Liver (tissue), 9 donors: ENCODE results near the gene SNX14. TPM values are rescaled to one million over a fixed set of nuclear protein-coding genes. Genes with fewer than 3 reads are reported as not detected.

ENCODE experiments used
- DNase-seq: peaks from one replicate; pipeline ENCODE4 v3.0.0-alpha.2; 2017; ENCODE audit warnings: low spot score
- H3K27ac ChIP-seq, 2 donors: one replicate each; pipeline ENCODE4 v1.7.0; 2013; ENCODE audit warnings: inconsistent platforms in 2 of 2, low read length in 2 of 2, control low read depth in 1 of 2, low read depth in 1 of 2, mild to moderate bottlenecking in 1 of 2
- H3K27me3 ChIP-seq, 4 donors: one replicate each; pipeline versions ENCODE4 v1.6.1 to v1.7.0; 2013; ENCODE audit warnings: low read length in 3 of 4, inconsistent platforms in 1 of 4, mild to moderate bottlenecking in 1 of 4, moderate library complexity in 1 of 4; ENCODE audit not compliant: control insufficient read depth in 4 of 4, insufficient read depth in 4 of 4
- H3K36me3 ChIP-seq, 4 donors: one replicate each; pipeline versions ENCODE4 v1.6.1 to v1.7.0; 2013; ENCODE audit warnings: low read length in 3 of 4, mild to moderate bottlenecking in 3 of 4, low read depth in 1 of 4, moderate library complexity in 1 of 4; ENCODE audit not compliant: control insufficient read depth in 4 of 4, insufficient read depth in 3 of 4
- H3K4me1 ChIP-seq, 4 donors: one replicate each; pipeline versions ENCODE4 v1.6.1 to v1.7.0; 2013; ENCODE audit warnings: low read length in 3 of 4, mild to moderate bottlenecking in 3 of 4, moderate library complexity in 1 of 4; ENCODE audit not compliant: control insufficient read depth in 4 of 4, insufficient read depth in 4 of 4
- H3K4me3 ChIP-seq, 3 donors: one replicate each; pipeline versions ENCODE4 v1.6.1 to v1.7.0; 2013; ENCODE audit warnings: low read length in 3 of 3, control low read depth in 1 of 3, low read depth in 1 of 3, mild to moderate bottlenecking in 1 of 3
- H3K9ac ChIP-seq, 2 donors: one replicate each; pipeline ENCODE4 v1.7.0; 2013; ENCODE audit warnings: low read length in 2 of 2, mild to moderate bottlenecking in 2 of 2, moderate library complexity in 2 of 2, control low read depth in 1 of 2, low read depth in 1 of 2
- H3K9me3 ChIP-seq, 4 donors: one replicate each; pipeline versions ENCODE4 v1.6.1 to v1.7.0; 2013; ENCODE audit warnings: low read length in 3 of 4; ENCODE audit not compliant: control insufficient read depth in 4 of 4
- ATF3 ChIP-seq: IDR thresholded peaks from 2 replicates; pipeline ENCODE4 v1.6.1; 2016; ENCODE audit warnings: antibody characterized with exemption
- CTCF ChIP-seq: fragments of 150-350 bp; IDR thresholded peaks from 2 replicates; pipeline ENCODE4 v1.5.1; 2017; ENCODE audit warnings: improper control_type of control experiment, low read depth, low read length; ENCODE audit not compliant: missing input control
- EGR1 ChIP-seq, 2 donors: IDR thresholded peaks; 2 replicates each; pipeline ENCODE4 v1.6.1; 2016 to 2018; ENCODE audit warnings: antibody characterized with exemption in 2 of 2, low read depth in 2 of 2
- FOXA1 ChIP-seq: IDR thresholded peaks from 2 replicates; pipeline ENCODE4 v1.6.1; 2016; ENCODE audit warnings: antibody characterized with exemption
- FOXA2 ChIP-seq: IDR thresholded peaks from 2 replicates; pipeline ENCODE4 v1.6.1; 2016; ENCODE audit warnings: antibody characterized with exemption
- GABPA ChIP-seq, 2 donors: IDR thresholded peaks in 1 of 2; conservative IDR thresholded peaks in 1 of 2; 2 replicates each; pipeline ENCODE4 v1.6.1; 2016; ENCODE audit warnings: antibody characterized with exemption in 2 of 2, mild to moderate bottlenecking in 1 of 2, moderate library complexity in 1 of 2
- HNF4A ChIP-seq, 2 donors: conservative IDR thresholded peaks; 2 replicates each; pipeline ENCODE4 v1.6.1; 2016; ENCODE audit warnings: antibody characterized with exemption in 2 of 2, mild to moderate bottlenecking in 2 of 2
- JUND ChIP-seq, 2 donors: IDR thresholded peaks; 2 replicates each; pipeline ENCODE4 v1.6.1; 2016; ENCODE audit warnings: antibody characterized with exemption in 2 of 2
- NR2F2 ChIP-seq: IDR thresholded peaks from 2 replicates; pipeline ENCODE4 v1.6.1; 2016; ENCODE audit warnings: antibody characterized with exemption
- RAD21 ChIP-seq, 2 donors: IDR thresholded peaks; 2 replicates each; pipeline ENCODE4 v1.6.1; 2016; ENCODE audit warnings: antibody characterized with exemption in 2 of 2, mild to moderate bottlenecking in 2 of 2
- RXRA ChIP-seq, 2 donors: IDR thresholded peaks; 2 replicates each; pipeline ENCODE4 v1.6.1; 2017 to 2018; ENCODE audit warnings: antibody characterized with exemption in 2 of 2, mild to moderate bottlenecking in 1 of 2
- SP1 ChIP-seq: IDR thresholded peaks from 2 replicates; pipeline ENCODE4 v1.6.1; 2018; ENCODE audit warnings: antibody characterized with exemption, mild to moderate bottlenecking
- TAF1 ChIP-seq: conservative IDR thresholded peaks from 2 replicates; pipeline ENCODE4 v1.6.1; 2016; ENCODE audit warnings: antibody characterized with exemption, mild to moderate bottlenecking
- YY1 ChIP-seq: IDR thresholded peaks from 2 replicates; pipeline ENCODE4 v1.6.1; 2016; ENCODE audit warnings: antibody characterized with exemption, mild to moderate bottlenecking
- ZBTB33 ChIP-seq: IDR thresholded peaks from 2 replicates; pipeline ENCODE4 v1.6.1; 2016; ENCODE audit warnings: antibody characterized with exemption
- WGBS: extraction: QIAGEN DNeasy Blood & Tissue Kit; methylation state at CpG from one replicate; pipeline ENCODE4 v1.1.7; 2013; 5-methylcytosine and 5-hydroxymethylcytosine counted together
- polyA plus RNA-seq, 2 donors: library from polyadenylated mRNA; stranded (reverse) in 1 of 2; unstranded in 1 of 2; fragments of 200-250 nt in 1 of 2; fragments of >200 nt in 1 of 2; fragmentation: Nextera tagmentation in 1 of 2; extraction: Ambion mirVana in 1 of 2; gene quantifications; one replicate each; pipeline versions ENCODE4 v1.2.1 to v1.2.3, GENCODE V29; 2013 to 2015
- total RNA-seq, 2 donors: library from RNA; depleted of rRNA; stranded (reverse); fragments of >200 nt; gene quantifications; one replicate each; pipeline ENCODE4 v1.2.3, GENCODE V29; 2014
- TF ChIP-seq, protein P1 (sequence below): IDR thresholded peaks from 2 replicates; pipeline ENCODE4 v1.6.1; 2016; ENCODE audit warnings: antibody characterized with exemption
- TF ChIP-seq, protein P2 (sequence below): IDR thresholded peaks from 2 replicates; pipeline ENCODE4 v1.6.1; 2016; ENCODE audit warnings: antibody characterized with exemption, mild to moderate bottlenecking
- donor health status: healthy.
- donor health status: healthy.
- donor health status: healthy.
- donor health status: healthy.
- donor health status: healthy.

Gene SNX14
- total and polyA plus RNA-seq, 4 donors, result 30.5 to 79.1 (median 52.7) TPM

DNA sequence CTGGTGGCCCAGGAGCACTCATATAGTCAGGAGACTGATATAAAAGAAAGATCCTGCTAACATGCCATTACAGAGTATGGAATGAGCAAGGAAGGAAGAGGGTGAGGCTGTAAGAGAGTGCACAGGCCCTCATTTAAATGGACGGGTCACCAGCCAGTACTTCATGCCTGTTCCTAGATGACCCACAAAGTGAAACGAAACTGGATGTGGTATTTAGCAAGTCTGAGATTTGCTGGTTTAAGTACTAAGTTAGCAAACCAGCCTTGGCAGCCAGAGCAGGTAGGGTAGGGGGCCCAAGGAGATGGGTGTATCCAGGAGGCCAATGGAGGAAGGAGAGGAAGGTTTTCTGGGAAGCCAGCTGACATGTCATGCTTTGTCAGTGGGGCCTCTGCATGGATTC, 127.9 kb downstream of the SNX14 start:
- no peak for DNase-seq
- TF ChIP-seq FOXA2 (no peak), ZBTB33 (no peak), CTCF (no peak), JUND (IDR thresholded peaks at IDR 0.05) (no peak), HNF4A (conservative IDR thresholded peaks at IDR 0.05) (no peak), RAD21 (IDR thresholded peaks at IDR 0.05) (no peak), RXRA (IDR thresholded peaks at IDR 0.05) (no peak), ATF3 (no peak), GABPA (IDR thresholded peaks at IDR 0.05 in 1 of 2, conservative IDR thresholded peaks at IDR 0.05 in 1 of 2) (no peak), NR2F2 (no peak), TAF1 (no peak), EGR1 (IDR thresholded peaks at IDR 0.05; ENCODE audit: low read depth in 2 of 2) (no peak), SP1 (no peak)
- TF ChIP-seq, protein P1, sequence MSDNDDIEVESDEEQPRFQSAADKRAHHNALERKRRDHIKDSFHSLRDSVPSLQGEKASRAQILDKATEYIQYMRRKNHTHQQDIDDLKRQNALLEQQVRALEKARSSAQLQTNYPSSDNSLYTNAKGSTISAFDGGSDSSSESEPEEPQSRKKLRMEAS, result no peak
- TF ChIP-seq, protein P2, sequence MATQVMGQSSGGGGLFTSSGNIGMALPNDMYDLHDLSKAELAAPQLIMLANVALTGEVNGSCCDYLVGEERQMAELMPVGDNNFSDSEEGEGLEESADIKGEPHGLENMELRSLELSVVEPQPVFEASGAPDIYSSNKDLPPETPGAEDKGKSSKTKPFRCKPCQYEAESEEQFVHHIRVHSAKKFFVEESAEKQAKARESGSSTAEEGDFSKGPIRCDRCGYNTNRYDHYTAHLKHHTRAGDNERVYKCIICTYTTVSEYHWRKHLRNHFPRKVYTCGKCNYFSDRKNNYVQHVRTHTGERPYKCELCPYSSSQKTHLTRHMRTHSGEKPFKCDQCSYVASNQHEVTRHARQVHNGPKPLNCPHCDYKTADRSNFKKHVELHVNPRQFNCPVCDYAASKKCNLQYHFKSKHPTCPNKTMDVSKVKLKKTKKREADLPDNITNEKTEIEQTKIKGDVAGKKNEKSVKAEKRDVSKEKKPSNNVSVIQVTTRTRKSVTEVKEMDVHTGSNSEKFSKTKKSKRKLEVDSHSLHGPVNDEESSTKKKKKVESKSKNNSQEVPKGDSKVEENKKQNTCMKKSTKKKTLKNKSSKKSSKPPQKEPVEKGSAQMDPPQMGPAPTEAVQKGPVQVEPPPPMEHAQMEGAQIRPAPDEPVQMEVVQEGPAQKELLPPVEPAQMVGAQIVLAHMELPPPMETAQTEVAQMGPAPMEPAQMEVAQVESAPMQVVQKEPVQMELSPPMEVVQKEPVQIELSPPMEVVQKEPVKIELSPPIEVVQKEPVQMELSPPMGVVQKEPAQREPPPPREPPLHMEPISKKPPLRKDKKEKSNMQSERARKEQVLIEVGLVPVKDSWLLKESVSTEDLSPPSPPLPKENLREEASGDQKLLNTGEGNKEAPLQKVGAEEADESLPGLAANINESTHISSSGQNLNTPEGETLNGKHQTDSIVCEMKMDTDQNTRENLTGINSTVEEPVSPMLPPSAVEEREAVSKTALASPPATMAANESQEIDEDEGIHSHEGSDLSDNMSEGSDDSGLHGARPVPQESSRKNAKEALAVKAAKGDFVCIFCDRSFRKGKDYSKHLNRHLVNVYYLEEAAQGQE, result no peak
- peaks cover 0 to 20% (median 18%) of the 10 kb centered on the region in 4 donors for H3K36me3 ChIP-seq
- H3K27me3 ChIP-seq, result no peaks in the 10 kb centered on the region
- H3K27ac ChIP-seq, result peak overlapping the region in 1 of 2 donors; percentile 32
- whole genome bisulfite sequencing, result 71% methylated on average over 2 of the region's 2 CpGs
- peaks cover 11 to 26% (median 23%) of the 10 kb centered on the region in 4 donors for H3K4me1 ChIP-seq
- H3K9ac ChIP-seq, result no peak overlapping the region
- no peak overlapping the region for H3K4me3 ChIP-seq
- no peaks in the 10 kb centered on the region for H3K9me3 ChIP-seq

DNA sequence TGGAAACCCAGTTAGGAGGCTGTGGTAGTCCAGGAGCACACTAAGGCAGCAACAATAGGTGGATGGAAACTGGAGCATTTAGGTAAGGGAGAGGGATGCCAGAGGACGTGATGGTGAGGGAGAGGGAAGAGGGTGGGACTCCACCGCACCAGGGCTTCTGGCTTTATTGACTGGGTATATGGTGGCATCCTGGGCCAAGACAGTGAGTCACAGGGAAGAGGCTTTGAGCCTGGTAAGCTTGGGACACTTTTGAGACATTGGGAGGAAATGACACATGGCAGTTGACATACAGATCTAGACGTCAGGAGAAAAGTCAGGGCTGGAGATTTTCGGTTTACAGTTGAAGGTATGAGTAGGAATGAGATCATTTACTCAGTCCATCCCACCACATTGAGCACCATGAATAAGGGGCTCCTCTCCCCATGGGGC, 128.9 kb downstream of the SNX14 start:
- Histone ChIP-seq H3K4me3 (no peak overlapping the region), H3K9me3 (no peaks in the 10 kb centered on the region), H3K9ac (no peak overlapping the region), H3K36me3 (peaks cover 0 to 18% (median 15%) of the 10 kb centered on the region in 4 donors), H3K27ac (peak overlapping the region in 1 of 2 donors; percentile 2), H3K27me3 (no peaks in the 10 kb centered on the region), H3K4me1 (peaks cover 11 to 33% (median 29%) of the 10 kb centered on the region in 4 donors)
- 82% methylated on average over 4 of the region's 4 CpGs for WGBS
- DNase-seq, result no peak
- TF ChIP-seq GABPA (IDR thresholded peaks at IDR 0.05 in 1 of 2, conservative IDR thresholded peaks at IDR 0.05 in 1 of 2) (no peak), FOXA1 (no peak), YY1 (no peak), RXRA (IDR thresholded peaks at IDR 0.05) (no peak), ZBTB33 (no peak), SP1 (no peak), TAF1 (no peak), RAD21 (IDR thresholded peaks at IDR 0.05) (no peak)
- TF ChIP-seq, protein P2, result no peak
